Effector CD8-positive, alpha-beta T cell (primary cell): ENCODE results near the gene ST14.

Source experiments
- DNase-seq: peaks from one replicate; lab custom pipeline; 2025; lab: John Stamatoyannopoulos, UW

ST14 gene

GRCh38 chr11:130136107-130136506 is 23.5 kb upstream of the ST14 start:
- no peak for DNase-seq

- no peak for DNase-seq
These were observed 21.6 kb upstream of the ST14 start for GRCh38 chr11:130137999-130138398.

DNA sequence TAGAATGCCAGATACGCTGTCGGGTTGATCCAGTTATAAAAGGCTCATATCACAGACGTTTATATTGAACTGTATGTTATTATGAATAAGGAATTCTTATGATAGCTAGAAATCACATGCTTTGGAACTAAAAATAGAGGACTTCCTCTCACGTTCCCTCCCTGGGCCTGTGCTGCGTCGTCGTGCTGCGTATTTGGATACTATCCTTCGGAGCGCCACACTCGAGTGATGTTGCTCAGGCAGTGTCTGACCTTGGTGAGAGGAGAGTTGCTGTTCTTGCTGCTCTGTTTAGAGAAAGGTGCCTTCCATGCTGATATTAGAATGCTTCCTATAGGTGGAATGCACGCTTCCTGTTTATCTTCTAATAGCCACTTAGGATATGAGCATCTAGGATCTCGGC is 20.2 kb upstream of the ST14 start:
- DNase-seq = no peak

GRCh38 chr11:130141561-130142341 is 17.8 kb upstream of the ST14 start:
- no peak for DNase-seq

GRCh38 chr11:130144141-130144540 is 15.4 kb upstream of the ST14 start:
- DNase-seq = no peak

DNA sequence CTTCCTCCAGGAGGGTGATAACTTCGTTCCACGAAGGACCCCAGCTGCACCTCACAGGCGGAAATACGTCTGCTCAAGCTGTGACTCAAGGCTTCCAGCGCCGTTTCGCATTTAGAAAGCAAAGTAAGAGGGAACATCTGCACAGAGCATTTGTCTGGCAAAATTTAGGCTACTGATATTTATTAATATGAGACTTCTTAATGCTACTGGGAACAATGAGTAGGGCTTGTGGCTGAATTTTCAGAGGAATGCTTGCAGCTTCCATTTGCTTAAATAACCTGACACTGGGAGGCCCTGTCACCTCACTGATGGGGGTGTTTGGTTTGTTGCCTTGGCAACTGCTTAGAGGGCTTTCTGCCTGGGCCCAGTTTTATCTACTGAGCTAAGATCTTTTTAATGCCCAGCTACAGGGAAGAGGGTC is 14.7 kb upstream of the ST14 start:
- no peak for DNase-seq

DNA sequence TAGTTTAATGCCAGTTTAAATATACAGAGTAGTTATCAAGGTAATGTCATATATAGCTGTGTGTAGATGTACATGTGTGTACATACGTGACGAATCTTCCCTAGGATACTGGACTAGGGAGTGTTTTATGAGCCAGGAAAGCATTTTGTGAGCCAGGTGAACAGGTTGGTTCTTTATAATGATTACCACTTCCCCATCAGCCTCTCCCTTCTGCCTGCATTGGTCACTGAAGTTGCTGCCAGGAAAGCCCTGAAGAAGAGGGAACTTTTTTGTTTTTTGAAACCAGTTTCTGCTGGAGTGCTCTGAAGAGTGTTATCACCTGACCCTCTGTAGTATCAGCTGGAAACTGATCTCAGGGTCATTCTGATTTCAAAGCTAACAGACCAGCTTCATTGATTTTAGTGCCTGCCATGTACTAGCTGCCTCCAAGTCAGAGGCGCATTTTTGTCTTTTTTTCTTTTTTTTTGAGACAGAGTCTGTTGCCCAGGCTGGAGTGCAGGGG is 14.2 kb upstream of the ST14 start:
- no peak for DNase-seq

GRCh38 chr11:130145975-130146776 is 13.4 kb upstream of the ST14 start:
- DNase-seq = no peak

- no peak for DNase-seq
These were observed 12.8 kb upstream of the ST14 start for GRCh38 chr11:130146796-130147195.

DNA sequence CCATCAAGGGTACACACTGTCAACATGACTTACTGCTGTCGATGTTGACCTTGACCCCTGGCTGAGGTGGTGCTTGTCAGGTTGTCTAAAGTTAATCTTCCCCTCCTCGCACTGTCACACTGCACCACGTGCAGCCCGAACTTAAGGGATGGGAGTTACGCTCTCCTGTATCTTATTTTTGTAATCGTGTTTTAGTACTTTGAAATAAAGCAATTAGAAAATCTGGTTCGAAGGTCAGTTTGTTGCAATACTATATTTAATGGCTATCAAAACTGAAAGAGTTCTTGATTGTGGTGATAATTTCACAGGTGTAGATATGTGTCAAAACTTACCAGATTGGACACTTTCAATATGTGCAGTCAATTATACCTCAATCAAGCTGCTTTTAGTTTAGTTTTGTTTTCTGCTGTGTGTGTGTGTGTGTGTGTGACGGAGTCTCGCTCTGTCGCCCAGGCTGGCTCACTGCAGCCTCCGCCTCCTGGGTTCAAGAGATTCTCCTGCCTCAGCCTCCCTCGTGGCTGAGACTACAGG is 10.7 kb upstream of the ST14 start:
- DNase-seq = no peak

DNA sequence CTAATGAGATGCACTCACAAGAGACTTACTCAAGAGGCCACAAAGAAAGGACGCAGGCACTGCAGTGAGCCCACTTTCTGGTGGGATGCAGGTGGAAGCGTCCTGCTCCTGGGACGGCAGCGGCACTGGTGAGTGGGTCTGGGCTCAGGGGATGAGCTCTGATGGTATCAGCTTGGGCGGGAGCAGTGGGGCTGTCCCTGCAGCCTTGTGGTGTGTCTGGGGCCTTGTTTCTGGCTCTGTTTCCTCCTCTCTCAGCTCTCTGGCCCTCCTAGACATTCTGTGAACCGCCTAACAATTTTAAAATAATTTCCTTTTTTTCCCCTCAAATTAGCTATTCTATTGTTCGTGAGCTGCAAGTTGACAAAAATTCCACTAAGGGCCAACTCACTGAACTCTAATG is 8.8 kb upstream of the ST14 start:
- no peak for DNase-seq

DNA sequence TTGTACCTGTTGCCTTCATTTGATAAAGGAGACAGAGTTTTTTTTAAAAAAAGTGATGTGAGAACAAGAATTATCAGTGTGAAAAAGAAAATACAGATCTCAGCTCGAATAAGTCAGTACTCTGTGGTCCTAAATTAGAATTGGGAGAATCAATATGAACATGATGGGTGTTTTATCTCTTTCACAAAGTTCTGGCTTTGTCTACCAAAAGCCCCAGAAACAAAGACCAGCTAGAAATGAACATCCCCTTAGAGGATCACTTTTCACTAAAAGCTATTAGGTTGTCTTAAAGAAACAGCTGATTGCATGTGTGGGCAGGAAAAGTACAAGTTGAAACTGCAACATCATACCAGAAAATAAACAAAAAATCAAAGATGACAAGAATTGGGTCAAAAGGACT is 8.4 kb upstream of the ST14 start:
- DNase-seq = no peak

DNA sequence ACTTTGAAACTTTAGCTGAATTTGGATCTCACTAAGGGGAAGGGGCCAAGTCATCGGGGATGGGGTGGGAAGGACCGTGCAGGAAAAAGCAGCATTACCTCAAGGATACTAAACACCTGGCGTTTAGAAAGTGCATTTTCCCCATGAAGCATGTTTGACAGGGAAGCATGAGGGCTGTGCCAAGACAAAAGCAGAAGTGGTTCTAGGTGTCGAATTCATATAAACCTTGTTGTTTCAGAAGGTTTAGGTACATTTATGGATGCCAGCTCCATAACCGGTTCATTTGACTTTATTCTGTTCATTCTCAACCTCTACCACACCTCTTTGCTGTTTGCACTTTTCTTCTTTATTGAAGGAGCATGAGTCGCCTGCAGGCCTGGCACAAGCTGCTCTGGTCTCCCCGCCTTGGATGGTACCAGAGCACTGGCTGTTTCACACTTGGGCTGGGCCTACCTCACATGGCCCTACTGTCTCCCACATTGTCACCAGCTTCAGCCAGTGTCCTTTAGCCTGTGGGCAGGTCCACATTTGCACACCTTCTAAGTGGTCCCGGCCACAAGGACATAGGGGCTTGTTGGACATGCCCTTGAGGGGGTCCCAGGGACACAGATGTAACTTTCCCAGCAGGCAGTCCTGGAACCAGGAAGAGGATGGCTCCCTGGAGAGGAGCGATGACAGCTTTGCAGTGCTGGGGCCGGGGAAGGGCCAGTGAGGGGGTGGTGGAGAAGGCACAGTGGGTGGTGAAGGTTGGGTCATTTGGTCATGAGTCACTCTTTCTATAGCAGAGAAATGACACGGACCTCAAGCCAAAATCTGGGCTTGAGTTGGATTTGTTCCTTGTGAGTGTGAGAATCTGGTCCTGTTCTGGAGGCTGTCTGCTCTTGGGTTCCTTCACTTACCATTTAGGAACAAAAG is 3.2 kb upstream of the ST14 start:
- no peak for DNase-seq

GRCh38 chr11:130157101-130157500 is 2.5 kb upstream of the ST14 start:
- no peak for DNase-seq

DNA sequence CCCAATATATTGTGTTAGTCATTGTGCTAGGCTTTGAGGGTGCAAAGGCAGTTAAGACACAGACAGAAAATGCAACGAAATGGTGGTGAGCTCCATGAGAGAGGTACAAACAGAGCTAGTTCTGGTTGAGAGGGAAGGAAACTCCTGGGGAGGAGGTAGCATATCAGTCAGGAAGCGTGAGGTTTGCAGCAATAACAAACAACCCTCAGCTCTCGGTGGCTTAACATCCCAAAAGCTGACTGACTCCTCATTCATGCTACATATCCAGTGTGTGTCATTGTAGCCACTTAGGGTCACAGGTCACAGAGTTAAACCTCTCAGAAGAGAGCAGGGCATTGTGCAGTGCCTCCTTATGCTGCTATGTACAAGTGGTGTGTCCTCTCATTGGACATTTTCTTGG is 1.7 kb upstream of the ST14 start:
- DNase-seq = no peak

DNA sequence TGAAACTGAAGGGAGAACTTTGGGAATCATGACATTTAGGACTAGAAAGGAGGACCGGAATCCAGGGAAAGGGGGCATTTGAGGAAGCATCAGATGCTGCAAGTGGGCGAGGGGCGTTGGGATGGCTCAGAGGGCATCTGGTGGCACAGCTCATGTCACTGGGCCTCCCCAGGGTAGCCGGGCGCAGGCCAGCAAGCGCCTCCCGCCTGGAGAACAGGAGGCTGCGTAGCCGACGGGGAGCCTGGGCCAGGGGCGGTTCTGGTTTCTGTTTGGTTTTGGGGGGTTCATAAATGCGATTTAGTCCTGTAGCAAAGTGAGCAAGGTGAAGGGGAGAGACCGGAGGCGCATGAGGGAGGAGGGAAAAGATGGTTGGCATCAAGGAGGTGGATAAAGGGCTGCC is 443 bp upstream of the ST14 start:
- no peak for DNase-seq

DNA sequence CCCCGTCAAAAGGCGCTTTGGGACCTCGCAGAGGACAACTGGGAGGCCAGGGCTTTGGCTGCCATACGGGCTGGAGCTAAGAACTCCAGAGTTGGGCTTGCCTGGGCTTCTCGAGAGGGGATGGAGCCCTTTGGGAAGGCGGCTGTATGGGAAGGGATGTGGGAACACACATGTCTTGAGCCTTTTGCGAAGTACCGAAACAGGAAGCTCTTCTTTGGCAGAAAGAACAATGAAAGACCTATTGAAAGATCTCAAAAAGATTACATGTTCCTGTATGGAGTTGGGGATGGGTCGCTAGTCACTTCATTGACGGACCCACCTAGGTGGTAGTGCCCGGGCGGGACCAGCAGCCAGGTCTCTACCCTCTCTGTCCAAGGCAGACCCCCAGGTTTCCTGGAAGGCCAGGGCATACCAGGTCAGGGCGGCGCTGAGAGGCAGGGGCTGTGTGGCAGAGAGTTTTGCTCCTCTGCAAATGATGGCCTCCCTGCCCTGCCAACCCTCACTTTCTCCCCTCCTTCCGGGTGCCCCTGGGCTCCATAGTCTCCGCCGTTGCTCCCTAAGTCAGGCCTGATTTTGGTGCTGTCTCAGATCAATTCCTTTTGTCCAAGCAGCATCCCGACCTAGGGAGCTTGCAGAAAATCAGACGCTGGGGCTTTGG is 1.0 kb downstream of the ST14 start:
- DNase-seq = no peak

GRCh38 chr11:130161441-130162145 is 2.0 kb downstream of the ST14 start:
- DNase-seq = no peak

- DNase-seq = no peak
These were observed 3.2 kb downstream of the ST14 start for GRCh38 chr11:130162733-130163132.

DNA sequence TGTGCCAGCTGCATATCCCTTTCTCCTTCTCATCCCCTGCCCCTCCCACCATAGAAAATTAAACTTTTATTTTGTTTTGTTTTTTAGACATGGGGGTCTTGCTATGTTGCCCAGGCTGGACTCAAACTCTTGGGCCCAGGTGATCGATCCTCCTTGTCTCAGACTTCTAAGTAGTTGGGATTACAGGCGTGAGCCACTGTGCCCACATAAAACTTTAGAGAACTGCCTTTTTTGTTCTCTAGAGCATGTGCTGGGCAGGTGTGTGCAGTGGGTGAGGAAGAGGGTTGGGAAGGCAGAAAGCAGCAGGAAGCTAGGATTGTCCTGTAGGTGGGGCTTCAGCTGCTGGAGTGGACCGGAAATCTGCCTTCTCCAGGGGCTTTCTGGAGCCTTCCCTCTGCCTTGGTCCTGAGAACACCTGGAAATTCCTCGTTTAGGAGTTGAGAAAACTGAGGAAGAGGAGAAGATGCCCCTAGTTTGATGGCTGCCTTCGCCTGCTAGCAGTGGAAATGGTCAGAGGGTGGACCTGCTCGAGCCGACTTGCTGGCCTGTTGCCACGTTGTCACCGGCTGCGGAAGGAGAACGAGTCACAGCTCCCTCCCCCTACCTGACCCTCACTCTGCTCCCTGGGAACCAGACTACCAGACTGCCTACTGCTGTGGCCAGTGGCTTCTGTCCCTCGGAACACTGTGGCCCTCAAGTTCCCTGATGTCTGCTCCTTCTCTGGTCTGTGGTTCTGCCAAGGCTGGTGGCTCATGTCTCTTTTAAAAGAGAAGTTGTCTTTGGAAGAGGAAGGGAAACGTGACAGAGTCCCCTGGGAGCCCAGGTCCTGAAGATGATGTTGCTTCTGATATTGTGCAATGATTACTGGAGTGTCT is 4.0 kb downstream of the ST14 start:
- no peak for DNase-seq
